Keratinocyte (primary cell): Measurements from ENCODE around the gene SMOC1.

Experiments used
- CTCF ChIP-seq, 3 experiments: IDR thresholded peaks in 1 of 3; conservative IDR thresholded peaks in 1 of 3; optimal IDR thresholded peaks in 1 of 3; 2 replicates in 2 of 3; 3 replicates in 1 of 3; pipeline versions ENCODE3 to v1.5.1; 2011; ENCODE audit warnings: low read length in 3 of 3, mild to moderate bottlenecking in 3 of 3, moderate library complexity in 2 of 3, control low read depth in 1 of 3, inconsistent platforms in 1 of 3; ENCODE audit not compliant: insufficient read depth in 2 of 3; ENCODE audit errors: extremely low read depth in 1 of 3
- EZH2 ChIP-seq: IDR thresholded peaks from one replicate; pipeline ENCODE4 v1.6.1; 2012; ENCODE audit warnings: inconsistent platforms, mild to moderate bottlenecking, low read length, moderate library complexity

DNA sequence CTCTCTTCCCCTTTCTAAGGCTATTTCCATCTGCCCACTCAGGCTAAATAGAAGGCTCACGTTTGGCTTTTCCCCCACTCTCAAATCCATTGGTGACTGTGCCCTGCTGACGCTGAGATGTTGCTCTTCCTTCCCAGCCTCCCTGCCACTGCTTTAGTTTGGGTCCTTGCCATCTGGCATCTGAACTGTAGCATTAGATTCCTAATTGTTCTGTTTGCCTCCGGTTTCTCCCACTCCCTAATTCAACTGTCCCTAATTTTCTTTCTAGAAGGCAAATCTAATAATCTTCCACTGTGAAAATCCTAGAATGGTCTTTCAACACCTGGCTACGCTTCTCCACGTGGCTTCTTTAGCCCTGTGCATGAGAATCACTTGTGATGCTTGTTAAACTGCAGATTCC is 37.6 kb upstream of the SMOC1 start:
- TF ChIP-seq CTCF (optimal IDR thresholded peaks at IDR 0.05 in 1 of 3, IDR thresholded peaks at IDR 0.05 in 1 of 3, conservative IDR thresholded peaks at IDR 0.05 in 1 of 3; ENCODE audit: extremely low read depth in 1 of 3, insufficient read depth in 2 of 3, low read length in 3 of 3) (no peak), EZH2 (no peak)
